NOMO-1 treated with dmso at 0.1 percent for 144 hours (cell line): ENCODE measurements around the gene SLC9A8.
"Not testable (repeated sequence)": the region's sequence is repeated elsewhere in the genome, so short reads cannot be mapped to it uniquely, and the experiment has no call there.

Experiments
- DNase-seq: peaks from one replicate; lab custom pipeline; 2025; ENCODE audit not compliant: unreplicated experiment; lab: John Stamatoyannopoulos, UW

SLC9A8 gene

DNA sequence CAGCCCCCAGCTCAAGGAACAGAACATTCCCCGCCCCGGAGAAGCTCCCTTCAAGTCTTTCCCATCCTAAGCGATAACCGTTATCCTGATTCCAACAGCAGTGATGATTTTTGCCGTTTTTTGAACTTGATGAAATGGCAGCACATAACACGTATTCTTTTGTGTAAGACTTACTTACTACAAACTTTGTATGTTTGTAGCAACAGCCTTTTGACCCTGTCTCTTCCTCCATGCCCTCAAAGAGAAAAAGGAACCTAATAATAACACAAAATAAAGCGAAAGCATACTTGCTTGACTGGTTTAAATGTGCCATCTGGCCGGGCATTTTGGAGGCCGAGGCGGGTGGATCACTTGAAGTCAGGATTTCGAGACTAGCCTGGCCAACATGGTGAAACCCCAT, 26.4 kb upstream of the SLC9A8 start:
- DNase-seq, result no peak

DNA sequence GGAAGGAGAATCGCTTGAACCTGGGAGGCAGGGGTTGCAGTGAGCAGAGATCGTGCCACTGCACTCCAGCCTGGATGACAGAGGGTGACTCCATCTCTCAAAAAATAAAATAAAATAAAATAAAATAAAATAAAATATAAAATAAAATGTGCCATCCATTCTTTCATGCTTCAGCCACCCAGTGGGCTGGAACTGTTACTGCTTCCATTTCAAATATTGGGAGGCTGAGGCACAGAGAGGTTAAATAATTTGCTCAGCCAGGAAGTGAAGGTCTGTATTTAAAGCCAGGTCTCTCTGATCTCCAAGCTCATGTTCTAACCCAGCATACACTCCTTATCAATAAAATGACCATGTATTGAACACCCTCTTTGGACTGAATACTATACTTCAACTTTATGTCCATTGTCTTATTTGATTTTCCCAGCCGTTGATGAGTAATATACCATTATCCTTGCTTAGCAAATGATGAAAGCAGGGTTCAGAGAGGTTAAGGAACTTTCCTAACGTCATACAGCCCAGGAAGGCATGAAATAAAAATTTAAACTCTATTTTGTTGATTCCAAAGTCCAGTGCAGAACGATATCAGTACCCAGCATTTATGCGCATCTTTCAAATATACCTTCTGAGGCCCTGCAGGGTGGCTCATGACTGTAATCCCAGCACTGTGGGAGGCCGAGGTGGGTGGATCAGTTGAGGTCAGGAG, 25.8 kb upstream of the SLC9A8 start:
- DNase-seq, result no peak

DNA sequence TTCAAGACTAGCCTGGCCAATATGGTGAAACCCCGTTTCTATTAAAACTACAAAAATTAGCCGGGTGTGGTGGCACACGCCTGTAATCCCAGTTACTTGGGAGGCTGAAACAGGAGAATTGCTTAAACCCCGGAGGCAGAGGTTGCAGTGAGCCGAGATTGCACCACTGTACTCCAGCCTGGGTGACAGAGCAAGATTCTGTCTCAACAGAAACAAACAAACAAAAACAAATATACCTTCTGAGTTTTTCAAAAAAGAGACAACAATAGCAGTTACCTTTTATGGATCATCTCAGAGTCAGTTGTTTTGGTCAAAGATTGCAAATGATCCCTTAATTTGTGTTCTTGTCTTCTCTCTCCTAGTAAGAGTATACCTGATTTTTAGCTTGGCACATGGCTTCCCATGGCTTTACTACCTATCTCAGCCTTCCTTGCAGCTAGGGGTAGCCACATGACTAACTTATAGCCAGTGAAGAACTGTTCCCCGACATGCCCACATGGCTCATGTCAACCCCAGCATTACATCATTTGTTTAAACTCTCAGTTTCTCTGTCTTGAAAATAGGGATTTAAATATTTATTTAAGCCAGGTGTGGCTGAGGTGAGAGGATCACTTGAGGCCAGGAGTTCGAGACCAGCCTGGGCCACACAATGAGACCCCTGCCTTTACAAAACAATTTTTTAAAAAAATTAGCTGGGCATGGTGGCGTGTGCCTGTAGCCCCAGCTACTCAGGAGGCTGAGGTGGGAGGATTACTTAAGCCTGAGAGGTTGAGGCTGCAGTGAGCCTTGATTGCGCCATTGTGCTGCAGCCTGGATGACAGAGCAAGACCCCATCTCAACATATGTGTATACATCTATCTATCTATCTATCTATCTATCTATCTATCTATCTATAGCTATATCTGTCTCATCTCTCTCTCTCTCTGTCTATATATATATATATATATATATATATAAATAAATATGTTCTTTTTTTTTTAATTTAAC, 25.0 kb upstream of the SLC9A8 start:
- no peak for DNase-seq

DNA sequence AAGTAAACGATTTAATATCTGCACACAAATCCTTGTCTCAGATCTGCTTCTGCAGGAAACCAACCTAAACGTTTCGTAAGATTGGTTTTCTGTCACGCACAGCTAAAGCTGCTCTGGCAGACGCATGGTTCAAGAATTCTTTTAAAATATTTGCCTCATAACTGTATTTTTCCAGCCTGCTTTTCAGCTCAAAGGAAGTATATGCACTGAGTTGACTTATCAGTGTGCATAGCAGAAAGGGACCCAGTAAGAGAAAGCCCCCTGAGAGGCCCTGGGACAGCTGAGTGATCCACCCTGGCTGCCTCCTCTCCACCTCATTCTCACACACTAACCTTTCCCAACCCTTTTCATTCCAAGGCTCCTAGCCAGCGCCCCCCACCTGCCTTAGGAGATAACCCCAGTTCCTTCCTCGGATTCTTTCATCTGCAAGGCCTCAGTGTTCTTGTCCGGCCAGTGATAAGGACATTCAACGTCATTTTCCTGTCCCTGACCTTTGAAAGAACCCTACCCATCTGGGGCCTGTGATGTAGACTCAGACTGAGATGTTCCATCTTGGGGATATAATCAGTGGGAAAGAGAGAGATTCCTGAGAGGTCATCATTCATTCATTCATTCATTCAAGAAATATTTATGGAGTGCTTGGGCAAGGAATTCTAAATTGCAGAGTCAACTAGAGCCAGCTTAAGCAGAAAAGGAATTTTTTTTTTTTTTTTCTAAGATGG, 22.4 kb upstream of the SLC9A8 start:
- DNase-seq, result peak; percentile 30

DNA sequence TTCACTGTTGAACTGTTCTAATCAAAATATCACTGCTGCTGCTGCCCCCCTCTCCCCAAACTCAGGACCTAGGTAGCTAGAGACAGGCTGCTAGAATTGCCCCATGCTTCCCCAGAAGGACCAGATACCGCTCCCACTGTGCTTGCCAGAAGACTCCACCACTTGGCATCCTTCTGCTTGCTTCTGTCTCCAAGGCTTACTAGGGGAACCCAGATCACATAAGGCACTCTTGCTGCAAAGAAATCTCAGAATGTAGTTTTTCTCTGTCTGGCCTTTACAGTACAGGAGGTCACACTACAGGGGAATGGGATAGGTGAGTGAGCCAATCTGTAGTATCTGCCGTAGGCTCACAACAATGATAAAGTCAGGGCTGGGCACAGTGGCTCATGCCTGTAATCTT, 21.5 kb upstream of the SLC9A8 start:
- no peak for DNase-seq

DNA sequence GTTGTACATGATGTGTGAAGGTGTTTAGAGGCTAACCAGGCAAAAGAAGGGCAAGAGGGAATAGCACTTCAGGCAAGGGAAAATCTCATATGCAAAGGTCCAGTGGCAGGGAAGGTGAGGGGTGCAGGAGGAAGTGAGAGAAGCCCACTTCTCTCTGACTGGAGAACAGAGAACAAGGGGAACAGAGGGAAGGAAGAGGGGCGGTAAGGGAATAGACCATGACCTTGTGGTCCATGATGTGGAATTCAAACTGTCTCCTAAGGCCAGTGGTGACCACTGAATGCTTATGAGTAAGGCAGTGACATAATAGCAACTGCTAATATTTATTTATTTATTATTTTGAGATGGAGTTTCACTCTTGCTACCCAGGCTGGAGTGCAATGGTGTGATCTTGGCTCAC, 20.6 kb upstream of the SLC9A8 start:
- DNase-seq, result no peak

DNA sequence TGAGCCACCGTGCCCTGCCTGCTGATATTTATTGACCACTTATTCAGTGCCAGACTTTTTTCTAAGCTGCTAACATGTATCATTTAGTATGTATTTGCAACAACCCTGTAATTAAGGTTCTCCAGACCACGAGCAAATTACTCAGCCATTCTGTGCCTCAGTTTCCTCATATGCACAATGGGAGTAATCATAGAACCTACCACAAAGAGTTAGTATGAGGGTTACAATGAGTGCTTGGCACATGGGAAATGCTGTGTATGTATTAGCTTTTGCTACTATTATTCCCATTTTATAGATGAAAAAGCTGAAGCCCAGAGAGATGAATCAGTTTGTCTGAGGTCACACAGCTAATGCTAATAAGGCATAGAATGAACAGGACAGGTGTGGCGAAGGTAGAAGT, 20.0 kb upstream of the SLC9A8 start:
- DNase-seq, result no peak

DNA sequence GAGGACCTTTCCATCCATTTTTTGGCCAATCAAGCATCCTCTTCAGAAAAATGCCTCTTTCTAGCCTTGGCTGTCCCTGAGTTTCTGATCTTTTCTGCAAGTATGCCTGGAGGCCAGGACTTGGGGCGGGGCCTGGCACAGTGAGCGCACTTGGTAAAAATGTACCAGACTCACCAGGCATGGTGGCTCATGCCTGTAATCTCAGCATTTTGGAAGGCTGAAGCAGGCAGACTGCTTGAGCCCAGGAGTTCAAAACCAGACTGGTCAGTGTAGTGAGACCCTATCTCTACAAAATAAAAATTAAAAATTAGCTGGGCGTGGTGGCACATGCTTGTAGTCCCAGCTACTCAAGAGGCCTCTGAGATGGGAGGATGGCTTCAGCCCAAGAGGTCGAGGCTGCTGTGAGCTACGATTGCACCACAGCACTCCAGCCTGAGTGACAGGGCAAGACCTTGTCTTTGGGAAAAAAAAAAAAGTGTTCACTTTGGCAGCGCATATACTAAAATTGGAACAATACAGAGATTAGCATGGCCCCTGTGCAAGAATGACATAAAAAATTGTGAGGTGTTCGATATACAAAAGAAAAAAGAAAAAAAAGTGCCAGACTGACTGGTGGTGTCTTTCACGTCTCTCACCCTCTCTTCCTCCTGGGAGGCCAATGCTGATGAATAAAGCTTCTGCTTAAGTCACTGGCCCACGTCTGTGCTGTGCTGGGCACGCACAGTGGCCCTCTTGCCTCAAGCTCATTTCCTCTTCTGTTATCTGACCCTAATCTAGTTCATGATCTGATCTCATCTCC, 18.1 kb upstream of the SLC9A8 start:
- DNase-seq, result peak; percentile 72

DNA sequence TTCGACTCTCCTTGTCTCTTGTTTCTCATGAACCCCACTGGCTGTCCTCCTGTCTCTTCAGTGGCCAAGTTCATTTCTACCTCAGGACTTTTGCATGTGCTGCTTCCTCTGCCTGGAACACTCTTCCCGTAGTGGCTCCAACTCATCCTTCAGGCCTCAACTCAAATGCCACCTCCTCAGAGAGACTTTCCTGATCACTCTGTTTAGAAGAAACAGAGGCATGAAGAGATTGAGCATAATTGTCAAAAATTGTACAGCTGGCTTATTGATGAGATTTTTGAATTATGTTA, 17.5 kb upstream of the SLC9A8 start:
- DNase-seq, result no peak

DNA sequence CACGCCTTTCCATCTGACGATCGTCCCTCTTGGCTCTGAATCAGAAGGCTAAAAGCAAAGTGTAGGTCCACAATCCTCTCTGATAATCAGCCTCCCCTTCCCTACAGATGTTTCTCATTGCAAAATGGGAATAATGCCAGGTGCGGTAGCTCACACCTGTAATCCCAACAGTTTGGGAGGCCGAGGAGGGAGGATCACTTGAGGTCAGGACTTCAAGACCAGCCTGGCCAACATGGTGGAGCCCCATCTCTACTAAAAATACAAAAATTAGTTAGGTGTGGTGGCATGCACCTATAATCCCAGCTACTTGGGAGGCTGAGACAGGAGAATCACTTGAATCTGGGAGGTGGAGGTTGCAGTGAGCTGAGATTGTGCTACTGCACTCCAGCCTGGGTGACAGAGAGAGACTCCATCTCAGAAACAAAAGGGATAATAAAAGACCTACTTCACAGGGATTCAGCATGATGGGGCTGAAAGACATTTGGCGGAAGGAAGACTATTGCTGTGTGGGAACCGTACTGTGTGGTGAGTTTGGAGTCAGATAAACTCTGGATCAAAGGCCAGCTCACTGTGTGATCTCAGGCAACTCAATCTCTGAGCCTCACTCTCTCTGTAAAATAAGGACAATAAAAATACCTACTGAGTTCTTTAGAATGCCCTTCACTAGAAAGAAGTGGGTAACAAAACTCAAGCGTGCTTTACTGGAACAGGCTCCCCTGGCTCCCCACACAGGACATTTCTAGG, 15.9 kb upstream of the SLC9A8 start:
- DNase-seq, result no peak

DNA sequence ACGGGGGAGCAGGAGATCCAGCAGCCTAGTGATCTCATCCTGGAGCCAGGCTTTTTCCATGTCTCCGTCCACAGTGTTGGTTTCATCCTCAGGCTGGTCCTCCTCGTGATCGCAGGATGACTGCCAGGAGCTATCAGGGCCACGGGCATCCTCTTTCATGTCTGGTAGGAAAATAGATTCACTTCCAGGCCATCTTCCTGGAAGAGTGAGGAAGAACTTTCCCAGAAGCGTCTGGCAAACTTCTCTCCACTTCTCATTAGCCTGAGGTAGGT, 15.3 kb upstream of the SLC9A8 start:
- no peak for DNase-seq

DNA sequence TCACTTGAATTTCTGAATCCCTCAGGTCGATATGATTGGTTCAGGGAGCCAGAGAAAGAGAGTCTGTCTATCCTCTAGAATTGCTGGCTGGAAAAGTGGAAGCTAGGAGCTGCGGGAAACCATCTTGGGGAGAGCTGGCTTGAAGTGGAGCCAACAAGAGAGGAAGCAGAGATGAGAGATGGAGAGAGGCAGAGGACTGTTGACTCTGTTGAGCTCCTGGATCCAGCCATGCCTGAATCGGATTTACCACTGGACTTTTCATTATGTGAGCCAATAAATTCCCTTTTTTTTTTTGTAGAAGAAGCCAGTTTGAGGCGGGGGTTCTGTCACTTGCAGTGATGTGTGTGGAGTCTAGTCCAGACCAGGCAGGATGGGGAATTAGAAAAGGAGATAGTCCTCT, 13.9 kb upstream of the SLC9A8 start:
- no peak for DNase-seq

DNA sequence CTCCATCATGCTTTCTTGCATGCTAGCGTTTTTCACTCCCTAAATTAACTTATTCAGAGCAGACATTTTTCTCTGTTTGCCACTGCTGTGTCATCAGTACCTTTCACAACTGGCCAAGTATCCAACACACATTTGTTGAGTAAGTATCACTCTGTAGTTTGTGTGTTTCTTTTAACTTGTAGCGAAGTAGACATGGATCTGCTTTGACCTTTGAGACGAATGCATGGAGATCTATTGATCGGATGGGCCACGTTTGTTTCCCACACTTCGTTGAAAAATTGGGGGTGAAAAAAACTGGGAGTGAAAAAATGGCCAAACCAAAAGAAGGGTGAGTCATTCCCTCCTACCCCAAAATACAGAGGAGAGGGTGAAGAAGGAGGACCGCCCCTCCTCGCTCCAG, 12.9 kb upstream of the SLC9A8 start:
- no peak for DNase-seq

DNA sequence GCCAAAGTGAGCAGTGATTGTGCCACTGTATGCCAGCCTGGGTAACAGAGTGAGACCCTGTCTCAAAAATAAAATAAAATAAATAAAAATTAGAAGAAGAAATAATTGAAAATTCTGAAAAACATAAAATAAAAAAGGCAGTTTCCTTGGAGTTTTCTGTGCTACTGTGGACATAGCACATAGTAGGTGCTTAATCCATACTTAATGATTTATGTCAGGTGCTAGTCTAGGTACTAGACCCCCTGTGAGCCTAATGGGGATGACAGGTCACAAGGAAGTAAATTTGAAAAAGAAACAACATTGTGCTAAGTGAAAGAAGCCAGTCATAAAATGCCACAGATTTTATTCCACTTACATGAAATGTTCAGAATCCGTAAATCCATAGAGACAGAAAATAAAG, 9.2 kb upstream of the SLC9A8 start:
- DNase-seq, result no peak

DNA sequence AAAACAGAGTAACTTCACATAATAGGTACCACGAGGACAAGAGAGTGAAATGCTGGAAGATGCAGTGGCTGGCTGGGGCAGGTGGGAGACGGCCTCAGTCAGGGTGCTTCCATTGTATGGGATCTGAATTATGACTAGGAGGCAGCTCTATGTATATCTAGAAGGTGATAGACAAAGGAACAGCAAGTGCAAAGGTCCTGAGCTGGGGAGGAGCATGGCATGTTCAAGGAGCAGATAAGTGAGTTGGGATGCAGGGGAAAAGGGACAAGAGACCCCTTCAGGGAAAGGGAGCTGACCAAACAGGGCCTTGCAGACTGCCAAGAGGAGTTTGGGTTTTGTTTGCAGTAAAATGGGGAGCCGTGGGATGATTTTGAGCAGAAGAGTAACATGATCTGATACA, 8.3 kb upstream of the SLC9A8 start:
- DNase-seq, result no peak

DNA sequence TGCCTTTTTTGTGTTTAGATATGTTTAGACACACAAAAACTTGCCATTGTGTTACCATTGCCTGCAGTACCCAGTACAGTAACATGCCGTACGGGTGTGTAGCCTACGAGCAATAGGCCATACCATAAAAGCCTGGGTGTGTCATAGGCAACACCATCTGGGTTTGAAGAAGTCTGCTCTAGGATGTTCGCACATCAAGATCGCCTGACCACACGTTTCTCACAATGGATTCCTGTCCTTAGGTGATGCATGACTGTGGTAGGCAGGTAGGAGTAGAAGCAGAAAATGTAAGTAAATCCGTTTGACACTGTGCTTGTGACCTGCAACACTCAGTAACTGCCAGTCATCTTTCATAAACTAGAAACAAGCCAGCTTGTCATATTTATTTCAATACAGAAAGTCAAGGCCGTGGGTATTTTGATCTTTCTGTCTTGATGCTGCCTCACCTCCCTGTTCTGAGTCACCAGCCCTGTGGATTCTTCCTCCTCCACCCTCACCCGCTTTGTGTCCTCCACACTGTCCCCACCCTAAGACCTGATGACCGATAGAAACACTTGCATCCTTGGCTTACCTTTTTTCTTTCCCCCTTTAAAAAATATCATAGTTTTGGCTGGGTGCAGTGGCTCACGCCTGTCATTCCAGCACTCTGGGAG, 7.3 kb upstream of the SLC9A8 start:
- not testable (repeated sequence) for DNase-seq

DNA sequence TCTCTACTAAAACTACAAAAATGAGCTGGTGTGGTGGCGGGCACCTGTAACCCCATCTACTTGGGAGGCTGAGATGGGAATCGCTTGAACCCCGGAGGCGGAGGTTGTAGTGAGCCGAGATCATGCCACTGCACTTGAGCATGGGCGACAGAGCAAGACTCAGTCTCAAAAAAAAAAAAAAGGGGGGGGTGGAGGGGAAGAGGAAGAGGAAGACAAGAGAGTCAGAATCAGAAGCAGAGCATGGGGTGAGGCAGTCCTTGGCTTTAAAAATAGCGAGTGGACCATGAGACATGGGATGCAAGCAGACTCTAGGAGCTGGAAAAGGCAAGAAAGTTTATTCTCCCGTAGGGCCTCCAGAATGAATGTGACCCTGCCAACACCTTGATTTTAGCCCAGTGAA, 3.9 kb upstream of the SLC9A8 start:
- no peak for DNase-seq

DNA sequence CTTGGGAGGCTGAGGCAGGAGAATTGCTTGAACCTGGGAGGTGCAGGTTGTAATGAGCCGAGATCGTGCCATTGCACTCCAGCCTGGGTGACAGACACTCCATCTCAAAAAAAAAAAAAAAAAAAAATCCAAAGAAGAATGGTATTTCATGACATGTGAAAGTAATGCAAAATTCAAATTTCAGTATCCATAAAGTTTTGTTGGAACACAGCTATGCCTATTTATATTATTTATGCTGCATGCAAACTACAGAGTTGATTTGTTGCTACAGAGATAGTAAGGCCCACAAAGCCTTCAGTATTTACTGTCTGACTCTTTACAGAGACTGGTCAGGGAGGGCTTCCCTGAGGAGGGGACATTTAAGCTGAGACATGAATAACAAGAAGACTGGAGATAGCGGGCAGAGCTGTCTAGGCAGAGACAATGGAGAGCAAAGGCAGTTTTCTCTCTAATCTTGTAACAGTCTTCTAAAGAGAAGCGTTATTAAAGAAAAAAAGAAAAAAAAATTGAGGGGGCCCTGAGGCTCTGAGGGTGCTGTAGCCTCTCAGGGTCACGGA, 2.7 kb upstream of the SLC9A8 start:
- DNase-seq, result no peak

DNA sequence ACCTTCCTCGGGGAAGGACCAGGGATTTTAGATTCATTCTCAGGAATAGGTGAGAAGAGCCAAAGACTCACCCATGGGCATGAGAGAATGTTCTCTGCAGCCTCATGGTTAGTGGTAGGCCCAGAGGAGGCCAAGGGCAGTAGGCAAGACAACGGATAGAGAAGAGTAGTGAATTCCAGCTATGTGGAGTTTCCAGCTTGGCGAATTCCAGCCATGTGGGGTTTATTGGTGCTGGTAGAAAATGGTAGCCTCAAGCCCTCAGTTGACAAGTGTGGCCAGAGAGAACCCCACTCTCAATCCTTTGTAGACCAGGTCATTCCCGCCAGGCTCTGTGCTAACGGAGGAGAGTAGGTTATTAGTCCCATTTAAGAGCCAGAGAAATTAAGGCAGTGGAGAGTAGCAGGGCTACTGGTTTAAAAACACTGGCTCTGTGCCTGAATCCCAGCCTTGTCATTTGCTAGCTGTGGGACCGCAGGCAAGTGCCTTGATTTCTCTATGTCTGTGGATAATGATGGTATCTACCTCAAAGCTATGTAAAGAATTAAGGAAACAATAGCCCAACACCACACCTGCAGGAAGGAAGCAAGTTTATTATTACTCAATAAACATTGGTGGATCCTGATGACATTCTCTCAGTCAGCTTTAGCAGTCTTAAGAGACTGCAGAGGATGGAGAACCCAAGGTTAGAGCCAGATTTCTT, 2.0 kb upstream of the SLC9A8 start:
- no peak for DNase-seq
